ENCODE results near the gene ARHGAP22. TPM values are rescaled to one million over a fixed set of nuclear protein-coding genes. Genes with fewer than 3 reads are reported as not detected.
"Not testable (repeated sequence)": the region's sequence is repeated elsewhere in the genome, so short reads cannot be mapped to it uniquely, and the experiment has no call there.

Gene ARHGAP22
- polyA plus RNA-seq, 4 donors: 1.4 to 3.3 (median 1.9) TPM

GRCh38 chr10:48442090-48442808 lies 162.6 kb downstream of the ARHGAP22 start:
- DNase-seq (ENCODE audit: low read depth in 4 of 4, low spot score in 2 of 4): no peak

DNA sequence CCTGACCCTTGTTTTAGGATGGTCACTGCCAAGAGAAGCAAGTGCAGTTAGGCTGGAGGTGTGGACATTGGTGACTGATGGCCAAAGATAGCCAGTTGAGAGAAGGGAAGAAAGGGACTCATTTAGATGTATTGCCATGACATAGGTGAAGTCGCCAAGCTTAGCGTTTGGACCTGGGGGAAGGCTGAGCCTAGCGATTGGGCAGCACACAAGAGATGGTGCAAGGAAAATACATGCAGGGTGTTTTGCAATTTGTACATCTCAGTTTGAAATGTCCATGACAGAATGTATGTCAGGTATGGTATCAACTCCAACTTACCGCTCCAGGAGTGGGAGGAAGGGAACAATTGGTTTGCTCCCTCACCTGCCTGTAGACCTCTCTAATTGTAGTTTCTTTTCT lies 164.1 kb downstream of the ARHGAP22 start:
- DNase-seq (ENCODE audit: low read depth in 4 of 4, low spot score in 2 of 4): no peak

DNA sequence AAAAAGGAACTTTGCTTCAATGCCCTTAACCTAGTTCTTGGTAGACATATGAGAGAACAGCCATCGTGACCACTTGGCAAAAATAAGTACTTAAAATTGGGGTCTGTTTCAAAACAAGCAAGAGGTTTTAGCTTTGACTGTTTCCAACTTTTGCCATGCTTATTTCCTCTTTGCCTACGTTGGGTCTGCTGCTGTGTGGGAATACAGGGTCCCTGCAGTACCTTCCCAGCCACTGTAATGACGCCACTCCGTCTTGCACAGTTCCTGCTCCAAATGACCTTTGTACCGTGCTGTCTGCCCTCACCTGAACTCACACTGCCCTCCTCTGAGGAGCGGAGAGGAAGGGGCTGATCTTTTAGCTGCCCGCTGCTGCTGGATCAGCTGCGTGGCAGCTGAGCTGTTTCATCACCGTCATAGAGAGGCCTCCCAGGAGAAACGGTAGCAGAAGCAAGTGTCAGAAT lies 165.3 kb downstream of the ARHGAP22 start:
- DNase-seq (ENCODE audit: low read depth in 4 of 4, low spot score in 2 of 4): peak in 1 of 4 donors; percentile 24

- DNase-seq (ENCODE audit: low read depth in 4 of 4, low spot score in 2 of 4): no peak
These were observed 165.8 kb downstream of the ARHGAP22 start for GRCh38 chr10:48439031-48439430.

- no peak for DNase-seq (ENCODE audit: low read depth in 4 of 4, low spot score in 2 of 4)
These were observed 167.3 kb downstream of the ARHGAP22 start for GRCh38 chr10:48437546-48437945.

- no peak for DNase-seq (ENCODE audit: low read depth in 4 of 4, low spot score in 2 of 4)
These were observed 173.0 kb downstream of the ARHGAP22 start for GRCh38 chr10:48431871-48432270.

- DNase-seq (ENCODE audit: low read depth in 4 of 4, low spot score in 2 of 4): no peak
These were observed 174.4 kb downstream of the ARHGAP22 start for GRCh38 chr10:48430402-48430993.

- no peak for DNase-seq (ENCODE audit: low read depth in 4 of 4, low spot score in 2 of 4)
These were observed 175.6 kb downstream of the ARHGAP22 start for GRCh38 chr10:48429309-48429708.

GRCh38 chr10:48428896-48429295 lies 176.0 kb downstream of the ARHGAP22 start:
- DNase-seq (ENCODE audit: low read depth in 4 of 4, low spot score in 2 of 4): no peak

DNA sequence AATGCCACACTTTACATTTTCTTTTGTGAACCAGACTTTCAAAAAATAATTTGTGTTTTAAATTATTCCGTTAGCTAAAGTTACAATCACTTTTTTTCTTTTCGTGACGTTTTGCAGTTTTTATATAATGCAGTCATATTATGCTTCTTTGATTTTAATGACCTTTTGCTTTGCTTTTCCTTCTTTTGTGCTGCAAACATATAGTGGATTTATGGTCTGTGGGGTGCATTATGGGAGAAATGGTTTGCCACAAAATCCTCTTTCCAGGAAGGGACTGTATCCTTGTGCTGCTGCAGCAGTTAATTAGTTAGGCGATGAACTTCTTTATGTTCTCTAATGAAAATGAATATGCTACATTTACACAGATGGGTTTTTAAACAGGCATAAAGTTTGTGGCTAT lies 181.0 kb downstream of the ARHGAP22 start:
- no peak for DNase-seq (ENCODE audit: low read depth in 4 of 4, low spot score in 2 of 4)

GRCh38 chr10:48421862-48422261 lies 183.0 kb downstream of the ARHGAP22 start:
- not testable (repeated sequence) for DNase-seq (ENCODE audit: low read depth in 4 of 4, low spot score in 2 of 4)

DNA sequence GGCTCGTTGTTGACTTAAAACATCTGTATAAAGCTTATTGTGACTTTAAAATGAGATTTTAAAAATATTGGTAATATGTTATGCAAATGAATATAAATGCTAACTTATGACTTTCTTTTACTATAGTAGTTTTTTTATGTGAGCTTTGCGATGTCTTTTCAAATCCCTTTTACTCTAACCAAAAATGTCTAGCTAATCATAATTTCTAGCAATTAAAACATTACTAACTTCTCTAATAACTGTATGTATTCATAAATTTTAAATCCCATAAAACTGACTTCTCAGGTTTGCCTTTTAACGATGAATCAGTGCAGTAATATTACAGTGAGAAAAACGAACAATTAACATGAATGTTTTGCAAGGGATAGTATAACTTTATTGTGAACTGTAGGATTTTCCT lies 185.2 kb downstream of the ARHGAP22 start:
- no peak for DNase-seq (ENCODE audit: low read depth in 4 of 4, low spot score in 2 of 4)

DNA sequence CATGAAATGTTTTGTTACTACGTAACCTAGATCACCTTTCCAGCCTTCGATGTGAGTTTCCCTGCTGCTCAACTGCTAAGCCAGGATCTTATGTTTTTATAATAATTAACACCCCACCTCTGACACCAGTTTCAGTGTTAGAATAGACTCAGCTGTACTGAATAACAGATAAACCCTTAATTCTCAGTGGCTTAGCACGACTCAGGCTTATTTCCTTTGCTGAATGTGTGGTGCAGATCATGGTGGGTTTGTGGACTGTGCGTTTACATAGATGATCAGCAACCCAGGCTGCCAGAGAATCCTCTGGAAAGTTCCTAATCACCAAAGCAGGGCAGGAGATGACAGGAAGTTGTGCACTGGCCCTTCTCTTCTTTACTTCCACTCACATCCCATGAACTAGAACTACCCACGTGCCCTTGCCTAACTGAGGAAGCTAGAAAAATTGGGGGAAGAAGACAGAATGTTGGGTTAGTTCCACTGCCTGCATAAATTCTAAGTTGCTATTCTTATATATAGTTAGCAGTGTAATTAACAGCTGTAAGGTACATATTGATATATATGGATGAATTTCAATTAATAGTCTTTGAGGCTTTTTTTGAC lies 186.6 kb downstream of the ARHGAP22 start:
- DNase-seq (ENCODE audit: low read depth in 4 of 4, low spot score in 2 of 4): no peak

DNA sequence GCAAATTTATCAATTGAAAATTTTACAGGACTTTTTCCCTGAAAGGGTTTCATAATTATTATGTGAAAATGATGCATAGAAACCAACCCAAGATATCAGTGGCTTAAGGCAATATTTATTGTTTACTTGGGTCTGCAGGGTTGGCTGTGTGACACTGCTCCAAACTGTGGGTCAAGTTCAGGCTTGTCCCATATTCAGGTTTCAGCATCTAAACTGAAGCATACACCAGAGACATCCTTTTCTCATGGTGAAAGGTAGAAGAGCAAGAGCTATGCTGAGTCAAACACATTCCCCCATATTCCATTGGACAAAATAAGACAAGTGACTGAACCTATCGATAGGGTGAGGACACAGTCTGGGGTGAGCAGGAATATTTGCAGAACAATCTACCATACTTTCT lies 187.5 kb downstream of the ARHGAP22 start:
- DNase-seq (ENCODE audit: low read depth in 4 of 4, low spot score in 2 of 4): no peak

DNA sequence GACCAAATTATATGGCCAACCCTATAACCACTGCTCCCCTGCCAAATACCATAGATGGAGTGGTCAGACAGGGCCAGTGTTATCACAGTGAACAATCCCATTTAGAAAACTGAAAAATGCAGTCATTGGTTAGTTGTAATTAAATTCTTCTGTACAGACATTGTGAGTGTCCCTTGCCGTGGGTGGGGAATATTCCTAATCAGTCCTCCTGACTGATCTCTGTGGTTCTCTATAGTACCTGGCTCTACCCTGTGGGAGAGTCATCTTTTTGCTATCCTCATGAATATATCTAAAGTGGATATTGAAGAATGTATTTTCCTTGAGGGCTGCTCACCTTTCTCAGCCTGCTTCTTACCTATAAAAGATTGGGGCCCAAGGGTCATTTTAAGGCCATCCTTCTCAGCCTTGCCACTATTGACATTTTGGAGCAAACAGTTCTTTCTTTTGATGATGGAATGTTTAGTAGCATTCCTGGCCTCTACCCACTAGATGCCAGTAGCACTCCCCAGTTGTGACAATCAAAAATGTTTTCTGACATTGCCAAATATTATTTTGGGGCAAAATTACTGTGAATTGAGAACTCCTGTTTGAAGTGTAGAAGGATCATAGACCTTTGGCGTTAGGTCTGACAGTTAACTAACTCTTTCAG lies 188.2 kb downstream of the ARHGAP22 start:
- DNase-seq (ENCODE audit: low read depth in 4 of 4, low spot score in 2 of 4): no peak

DNA sequence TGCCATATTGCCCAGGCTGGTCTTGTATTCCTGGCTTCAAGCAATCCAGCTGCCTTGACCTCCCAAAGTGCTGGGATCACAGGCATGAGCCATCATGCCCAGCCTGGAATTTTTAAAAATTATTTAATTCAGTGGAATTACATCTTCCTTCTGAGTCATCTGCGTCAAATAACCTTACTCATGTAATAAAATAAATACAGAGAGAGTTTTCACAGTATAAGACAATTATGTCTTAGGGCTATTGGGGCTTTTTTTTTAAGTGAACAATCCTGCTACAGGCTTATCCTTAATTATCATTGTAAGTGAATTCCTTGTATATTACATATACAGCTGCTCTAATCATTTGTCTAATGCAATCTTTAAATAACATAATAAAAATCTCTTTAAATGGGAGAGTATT lies 190.1 kb downstream of the ARHGAP22 start:
- DNase-seq (ENCODE audit: low read depth in 4 of 4, low spot score in 2 of 4): no peak

DNA sequence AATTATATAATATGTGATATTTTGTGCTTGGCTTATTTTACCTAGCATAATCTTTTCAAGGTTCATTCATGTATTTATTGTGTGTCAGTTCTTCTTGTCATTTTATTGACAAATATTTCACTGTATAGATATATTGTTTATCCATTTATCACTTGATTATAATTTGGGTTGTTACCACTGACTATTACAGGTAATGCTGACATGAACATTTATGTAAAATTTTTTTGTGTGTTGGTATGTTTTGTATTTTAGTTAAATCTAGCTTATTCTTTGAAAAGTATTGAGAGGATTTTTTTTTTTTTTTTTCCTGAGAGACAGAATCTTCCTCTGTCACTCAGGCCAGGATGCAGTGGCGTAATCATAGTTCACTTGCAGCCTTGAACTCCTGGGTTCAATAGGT lies 190.7 kb downstream of the ARHGAP22 start:
- DNase-seq (ENCODE audit: low read depth in 4 of 4, low spot score in 2 of 4): no peak

DNA sequence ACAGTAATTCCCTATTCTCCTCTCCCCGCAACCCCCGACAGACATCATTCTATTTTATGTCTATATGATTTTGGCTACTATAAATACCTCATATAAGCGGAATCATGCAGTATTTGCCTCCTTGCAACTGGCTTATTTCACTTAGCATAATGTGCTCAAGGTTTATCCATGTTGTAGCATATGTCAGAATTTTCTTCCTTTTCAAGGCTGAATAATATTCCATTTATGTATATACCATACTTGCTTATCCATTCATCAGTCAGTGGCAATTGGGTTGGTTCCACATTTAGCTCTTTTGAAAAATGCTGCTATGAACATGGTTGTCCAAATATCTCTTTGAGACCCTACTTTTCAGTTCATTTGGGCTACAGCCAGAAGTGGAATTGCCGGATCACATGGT lies 191.9 kb downstream of the ARHGAP22 start:
- DNase-seq (ENCODE audit: low read depth in 4 of 4, low spot score in 2 of 4): no peak

GRCh38 chr10:48412081-48412480 lies 192.8 kb downstream of the ARHGAP22 start:
- DNase-seq (ENCODE audit: low read depth in 4 of 4, low spot score in 2 of 4): no peak

DNA sequence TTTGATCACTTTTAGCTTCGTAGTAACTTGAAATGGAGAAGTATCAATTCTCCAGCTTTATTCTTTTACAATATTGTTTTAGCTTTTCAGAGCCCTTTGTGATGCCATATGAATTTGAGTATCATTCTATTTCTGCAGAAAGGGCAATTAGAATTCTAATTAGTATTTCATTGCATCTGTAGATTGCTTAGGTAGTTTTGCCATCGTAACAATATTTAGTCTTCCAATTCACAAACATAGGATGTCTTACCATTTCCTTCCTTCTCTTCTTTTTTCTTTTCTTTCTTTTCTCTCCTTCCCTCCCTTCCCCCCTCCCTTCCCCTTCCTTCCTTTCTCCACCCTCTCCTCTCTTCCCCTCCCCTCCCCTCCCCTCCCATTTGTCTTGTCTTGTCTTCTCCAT lies 193.4 kb downstream of the ARHGAP22 start:
- no peak for DNase-seq (ENCODE audit: low read depth in 4 of 4, low spot score in 2 of 4)

DNA sequence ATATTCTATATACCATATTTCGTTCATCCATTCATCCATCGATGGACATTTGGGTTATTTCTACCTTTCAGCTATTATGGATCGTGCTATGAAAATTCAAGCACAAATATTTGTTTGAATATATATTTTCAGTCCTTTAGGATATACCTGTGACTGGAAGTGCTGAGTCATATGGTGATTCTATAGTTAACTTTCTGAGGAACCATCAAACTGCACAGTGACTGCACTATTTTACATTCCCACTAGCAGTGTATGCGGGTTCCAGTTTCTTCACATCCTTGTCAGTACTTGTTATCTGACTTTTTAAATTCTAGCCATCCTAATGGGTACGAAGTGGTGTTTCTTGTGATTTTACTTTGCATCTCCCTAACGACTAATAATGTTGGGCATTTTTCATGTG lies 194.4 kb downstream of the ARHGAP22 start:
- no peak for DNase-seq (ENCODE audit: low read depth in 4 of 4, low spot score in 2 of 4)

GRCh38 chr10:48406658-48407057 lies 198.2 kb downstream of the ARHGAP22 start:
- DNase-seq (ENCODE audit: low read depth in 4 of 4, low spot score in 2 of 4): no peak
